ENCODE results near the gene GRAMD2B. TPM values are rescaled to one million over a fixed set of nuclear protein-coding genes. Genes with fewer than 3 reads are reported as not detected.

GRAMD2B gene
- total RNA-seq, 2 experiments from 2014 or later, result 7.2 to 9.4 TPM

DNA sequence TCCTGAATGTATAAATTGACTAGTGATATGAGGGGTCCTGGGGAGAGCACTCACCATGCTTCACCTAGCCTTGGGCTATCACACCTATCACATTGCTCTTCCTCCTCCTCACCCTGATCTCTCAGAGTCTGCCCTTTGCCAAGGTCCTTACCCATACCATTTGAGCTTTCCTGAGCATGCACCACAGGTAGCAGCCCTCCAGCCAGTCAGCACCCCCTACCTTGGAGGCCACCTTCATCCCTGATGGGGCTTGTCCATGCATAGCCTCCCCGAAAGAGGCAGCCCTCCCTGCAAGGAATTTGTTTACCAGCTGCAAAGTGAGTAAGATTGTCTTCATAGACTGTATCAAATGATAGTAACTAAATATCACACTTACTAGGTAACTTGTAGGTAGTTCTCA, 88.8 kb downstream of the GRAMD2B start:
- no peak overlapping the region for H3K27ac Mint-ChIP-seq
- H3K36me3 Mint-ChIP-seq (ENCODE audit: low read depth), result no peaks in the 10 kb centered on the region
- no peak overlapping the region for H3K4me3 Mint-ChIP-seq
- Histone ChIP-seq H3K27ac (ENCODE audit: low read depth in 1 of 2, low read length in 2 of 2) (no peak overlapping the region), H3K36me3 (ENCODE audit: insufficient read depth, low read length) (no peaks in the 10 kb centered on the region), H3K27me3 (ENCODE audit: control insufficient read depth in 1 of 2, insufficient read depth in 2 of 2, low read length in 2 of 2) (no peaks in the 10 kb centered on the region), H3K4me3 (ENCODE audit: low read length) (no peak overlapping the region), H3K4me1 (ENCODE audit: insufficient read depth, low read length) (peaks cover 23% of the 10 kb centered on the region), H3K9me3 (ENCODE audit: control insufficient read depth in 1 of 2, insufficient read depth in 1 of 2, low read length in 2 of 2) (no peaks in the 10 kb centered on the region)
- CTCF ChIA-PET, result interaction anchor here (1.2 kb wide), 1 partner anchor 12 kb away, joined by 3 read pairs; no protein-coding TSS in a partner anchor
- no peak for ATAC-seq (ENCODE audit: poor library complexity)
- intact Hi-C loops (cut with DNase I, micrococcal nuclease), result no loop called here
- no peaks in the 10 kb centered on the region for H3K27me3 Mint-ChIP-seq
- DNase-seq, result no peak
- TF ChIP-seq, protein P1, sequence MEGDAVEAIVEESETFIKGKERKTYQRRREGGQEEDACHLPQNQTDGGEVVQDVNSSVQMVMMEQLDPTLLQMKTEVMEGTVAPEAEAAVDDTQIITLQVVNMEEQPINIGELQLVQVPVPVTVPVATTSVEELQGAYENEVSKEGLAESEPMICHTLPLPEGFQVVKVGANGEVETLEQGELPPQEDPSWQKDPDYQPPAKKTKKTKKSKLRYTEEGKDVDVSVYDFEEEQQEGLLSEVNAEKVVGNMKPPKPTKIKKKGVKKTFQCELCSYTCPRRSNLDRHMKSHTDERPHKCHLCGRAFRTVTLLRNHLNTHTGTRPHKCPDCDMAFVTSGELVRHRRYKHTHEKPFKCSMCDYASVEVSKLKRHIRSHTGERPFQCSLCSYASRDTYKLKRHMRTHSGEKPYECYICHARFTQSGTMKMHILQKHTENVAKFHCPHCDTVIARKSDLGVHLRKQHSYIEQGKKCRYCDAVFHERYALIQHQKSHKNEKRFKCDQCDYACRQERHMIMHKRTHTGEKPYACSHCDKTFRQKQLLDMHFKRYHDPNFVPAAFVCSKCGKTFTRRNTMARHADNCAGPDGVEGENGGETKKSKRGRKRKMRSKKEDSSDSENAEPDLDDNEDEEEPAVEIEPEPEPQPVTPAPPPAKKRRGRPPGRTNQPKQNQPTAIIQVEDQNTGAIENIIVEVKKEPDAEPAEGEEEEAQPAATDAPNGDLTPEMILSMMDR (IDR thresholded peaks at IDR 0.05), result no peak
- H3K9me3 Mint-ChIP-seq, result peaks cover 4% of the 10 kb centered on the region
- POLR2A ChIA-PET, result interaction anchor here (1.1 kb wide), 1 partner anchor 12 kb away, joined by 5 read pairs; no protein-coding TSS in a partner anchor
- peaks cover 36% of the 10 kb centered on the region for H3K4me1 Mint-ChIP-seq (ENCODE audit: low read depth)

DNA sequence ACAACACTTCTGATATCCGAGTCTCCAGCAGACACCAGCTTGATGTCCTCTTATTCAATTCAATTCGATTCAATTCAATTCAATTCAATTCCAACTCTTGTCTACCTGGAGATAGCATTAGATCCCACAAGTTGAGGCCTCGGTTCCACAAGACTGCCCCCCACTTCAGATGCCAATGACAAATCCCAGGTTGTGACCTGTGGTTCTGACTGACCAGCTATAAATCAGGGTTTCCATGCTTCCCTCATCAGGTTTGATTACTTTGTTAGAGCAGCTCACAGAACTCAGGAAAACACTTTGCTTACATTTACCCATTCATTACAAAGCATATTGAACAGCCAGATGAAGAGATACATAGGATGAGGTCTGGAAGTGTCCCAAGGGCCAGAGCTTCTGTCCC, 89.2 kb downstream of the GRAMD2B start:
- peaks cover 4% of the 10 kb centered on the region for H3K9me3 Mint-ChIP-seq
- ChIA-PET CTCF (interaction anchor here (1.2 kb wide), 1 partner anchor 12 kb away, joined by 3 read pairs; no protein-coding TSS in a partner anchor), POLR2A (interaction anchor here (1.1 kb wide), 1 partner anchor 13 kb away, joined by 5 read pairs; no protein-coding TSS in a partner anchor)
- no peaks in the 10 kb centered on the region for H3K27me3 Mint-ChIP-seq
- Histone ChIP-seq H3K36me3 (ENCODE audit: insufficient read depth, low read length) (no peaks in the 10 kb centered on the region), H3K4me1 (ENCODE audit: insufficient read depth, low read length) (peaks cover 23% of the 10 kb centered on the region), H3K27me3 (ENCODE audit: control insufficient read depth in 1 of 2, insufficient read depth in 2 of 2, low read length in 2 of 2) (no peaks in the 10 kb centered on the region), H3K4me3 (ENCODE audit: low read length) (no peak overlapping the region), H3K27ac (ENCODE audit: low read depth in 1 of 2, low read length in 2 of 2) (no peak overlapping the region), H3K9me3 (ENCODE audit: control insufficient read depth in 1 of 2, insufficient read depth in 1 of 2, low read length in 2 of 2) (no peaks in the 10 kb centered on the region)
- H3K36me3 Mint-ChIP-seq (ENCODE audit: low read depth), result no peaks in the 10 kb centered on the region
- no peak overlapping the region for H3K4me3 Mint-ChIP-seq
- no peak for DNase-seq
- H3K27ac Mint-ChIP-seq, result no peak overlapping the region
- intact Hi-C loops (cut with DNase I, micrococcal nuclease), result no loop called here
- H3K4me1 Mint-ChIP-seq (ENCODE audit: low read depth), result peaks cover 32% of the 10 kb centered on the region
- TF ChIP-seq, protein P1 (IDR thresholded peaks at IDR 0.05), result no peak
- ATAC-seq (ENCODE audit: poor library complexity), result no peak

GRCh38 chr5:126513302-126513701, 90.1 kb downstream of the GRAMD2B start:
- Histone ChIP-seq H3K4me3 (ENCODE audit: low read length) (no peak overlapping the region), H3K4me1 (ENCODE audit: insufficient read depth, low read length) (peaks cover 14% of the 10 kb centered on the region), H3K9me3 (ENCODE audit: control insufficient read depth in 1 of 2, insufficient read depth in 1 of 2, low read length in 2 of 2) (no peaks in the 10 kb centered on the region), H3K36me3 (ENCODE audit: insufficient read depth, low read length) (no peaks in the 10 kb centered on the region), H3K27ac (ENCODE audit: low read depth in 1 of 2, low read length in 2 of 2) (no peak overlapping the region), H3K27me3 (ENCODE audit: control insufficient read depth in 1 of 2, insufficient read depth in 2 of 2, low read length in 2 of 2) (no peaks in the 10 kb centered on the region)
- ChIA-PET CTCF (no interaction called here), POLR2A (no interaction called here)
- Mint-ChIP-seq H3K27ac (no peak overlapping the region), H3K36me3 (ENCODE audit: low read depth) (no peaks in the 10 kb centered on the region), H3K9me3 (peaks cover 4% of the 10 kb centered on the region), H3K4me1 (ENCODE audit: low read depth) (peaks cover 26% of the 10 kb centered on the region), H3K27me3 (no peaks in the 10 kb centered on the region), H3K4me3 (no peak overlapping the region)
- intact Hi-C loops (cut with DNase I, micrococcal nuclease), result no loop called here
- TF ChIP-seq, protein P1 (IDR thresholded peaks at IDR 0.05), result no peak
- DNase-seq (no peak), ATAC-seq (ENCODE audit: poor library complexity) (no peak)

Data from CD4-positive, alpha-beta T cell (primary cell).